Measurements from ENCODE around the gene SUGCT. TPM values are rescaled to one million over a fixed set of nuclear protein-coding genes. Genes with fewer than 3 reads are reported as not detected.

Gene SUGCT
- total RNA-seq, 1 experiment from 2014 or later, result 5.4 TPM

DNA sequence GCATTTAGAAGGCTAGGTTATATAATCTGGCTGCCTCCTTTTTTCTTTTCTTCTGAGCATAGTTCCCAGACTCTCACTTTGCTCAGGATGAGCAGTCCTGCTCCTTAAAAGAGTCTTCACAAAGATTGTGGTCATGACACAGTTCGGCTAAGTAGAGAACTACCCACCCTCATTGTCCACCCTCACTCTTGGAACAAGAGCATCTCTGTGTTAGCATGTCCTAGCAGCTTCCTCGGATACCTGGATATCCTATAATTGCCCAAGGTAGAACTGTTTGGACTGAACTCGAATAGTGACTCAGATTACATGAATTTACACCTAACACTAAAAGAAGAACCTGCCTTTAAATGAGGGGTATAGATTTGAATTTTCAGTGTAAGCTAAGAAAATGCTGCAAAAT is 572.0 kb downstream of the SUGCT start:
- WGBS (ENCODE audit: extremely low coverage, insufficient read length, low lambda C conversion rate), result no CpG with 5 or more reads among the region's 3 CpGs
- Histone ChIP-seq H4K5ac (ENCODE audit: insufficient read length, low read depth, low read length) (no peak overlapping the region), H3K27me3 (ENCODE audit: insufficient read depth, low read length) (no peaks in the 10 kb centered on the region; the same call in 1 of the 2 replicates), H2AK5ac (ENCODE audit: insufficient read length, low read length) (no peak overlapping the region), H3K23me2 (ENCODE audit: insufficient read length, low read depth, low read length, poor library complexity, severe bottlenecking) (peaks cover 2% of the 10 kb centered on the region), H2BK5ac (ENCODE audit: insufficient read length, low read length) (no peak overlapping the region), H3K4me1 (ENCODE audit: insufficient read depth, low read length) (no peaks in the 10 kb centered on the region), H4K91ac (ENCODE audit: insufficient read length, low read depth, low read length) (no peak overlapping the region), H2BK120ac (ENCODE audit: low read depth, low read length, poor library complexity, severe bottlenecking) (no peak overlapping the region), H3T11ph (ENCODE audit: low read length) (no peak overlapping the region), H3K79me1 (ENCODE audit: insufficient read depth, low read depth, low read length, poor library complexity, severe bottlenecking) (no peaks in the 10 kb centered on the region), H2BK12ac (ENCODE audit: insufficient read length, low read depth, low read length) (no peak overlapping the region), H3K27ac (ENCODE audit: insufficient read length, low read depth, low read length) (no peak overlapping the region), H3K18ac (ENCODE audit: insufficient read length, low read depth, low read length) (no peak overlapping the region), H3K56ac (ENCODE audit: insufficient read length, low read depth, low read length) (no peak overlapping the region), H3K79me2 (ENCODE audit: insufficient read depth, low read length) (no peaks in the 10 kb centered on the region), H4K8ac (replicated peaks; ENCODE audit: insufficient read length, low read depth, low read length) (no peak overlapping the region), H3K23ac (ENCODE audit: insufficient read length, low read depth, low read length) (no peak overlapping the region), H2BK15ac (ENCODE audit: low read depth, low read length) (no peak overlapping the region), H2AFZ (ENCODE audit: low read length) (no peak overlapping the region), H4K20me1 (ENCODE audit: control insufficient read depth, insufficient read depth, insufficient read length) (no peaks in the 10 kb centered on the region), H3K4ac (ENCODE audit: low read depth, low read length) (no peak overlapping the region), H3K4me2 (ENCODE audit: insufficient read depth, insufficient read length, low read length) (no peak overlapping the region), H3K9me3 (ENCODE audit: control insufficient read depth, low read depth, low read length) (no peaks in the 10 kb centered on the region), H3K9ac (ENCODE audit: extremely low read depth, insufficient read length, low read length) (no peak overlapping the region), H3K14ac (ENCODE audit: insufficient read depth, low read length) (no peak overlapping the region), H2BK20ac (ENCODE audit: low read depth, low read length, poor library complexity, severe bottlenecking) (no peak overlapping the region)
- H3K4me3 Mint-ChIP-seq, result no peak overlapping the region
- no peaks in the 10 kb centered on the region for H3K36me3 Mint-ChIP-seq (ENCODE audit: insufficient read depth in 1 of 3, low read depth in 3 of 3)
- DNase-seq, result no peak
- H3K4me1 Mint-ChIP-seq, result no peaks in the 10 kb centered on the region
- no peaks in the 10 kb centered on the region for H3K27me3 Mint-ChIP-seq (ENCODE audit: low read depth)
- no peaks in the 10 kb centered on the region for H3K9me3 Mint-ChIP-seq
- TF ChIP-seq, protein P1, sequence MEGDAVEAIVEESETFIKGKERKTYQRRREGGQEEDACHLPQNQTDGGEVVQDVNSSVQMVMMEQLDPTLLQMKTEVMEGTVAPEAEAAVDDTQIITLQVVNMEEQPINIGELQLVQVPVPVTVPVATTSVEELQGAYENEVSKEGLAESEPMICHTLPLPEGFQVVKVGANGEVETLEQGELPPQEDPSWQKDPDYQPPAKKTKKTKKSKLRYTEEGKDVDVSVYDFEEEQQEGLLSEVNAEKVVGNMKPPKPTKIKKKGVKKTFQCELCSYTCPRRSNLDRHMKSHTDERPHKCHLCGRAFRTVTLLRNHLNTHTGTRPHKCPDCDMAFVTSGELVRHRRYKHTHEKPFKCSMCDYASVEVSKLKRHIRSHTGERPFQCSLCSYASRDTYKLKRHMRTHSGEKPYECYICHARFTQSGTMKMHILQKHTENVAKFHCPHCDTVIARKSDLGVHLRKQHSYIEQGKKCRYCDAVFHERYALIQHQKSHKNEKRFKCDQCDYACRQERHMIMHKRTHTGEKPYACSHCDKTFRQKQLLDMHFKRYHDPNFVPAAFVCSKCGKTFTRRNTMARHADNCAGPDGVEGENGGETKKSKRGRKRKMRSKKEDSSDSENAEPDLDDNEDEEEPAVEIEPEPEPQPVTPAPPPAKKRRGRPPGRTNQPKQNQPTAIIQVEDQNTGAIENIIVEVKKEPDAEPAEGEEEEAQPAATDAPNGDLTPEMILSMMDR (conservative IDR thresholded peaks at IDR 0.05), result no peak
- no peak overlapping the region for H3K27ac Mint-ChIP-seq
